ENCODE measurements around the gene HSD11B1.

GRCh38 chr1:209768354-209768774 is 63.7 kb downstream of the HSD11B1 start:
- TF ChIP-seq CTCF (IDR thresholded peaks at IDR 0.05) (no peak), POLR2A (IDR thresholded peaks at IDR 0.05) (no peak)
